ENCODE data around the gene MZF1. TPM values are rescaled to one million over a fixed set of nuclear protein-coding genes. Genes with fewer than 3 reads are reported as not detected.

The MZF1 gene
- total and polyA plus RNA-seq, 9 of the 15 experiments (the other 6 are each of a cell fraction or from before 2014, with no cell fraction given) = 0.31 to 29.3 (median 11.5) TPM

DNA sequence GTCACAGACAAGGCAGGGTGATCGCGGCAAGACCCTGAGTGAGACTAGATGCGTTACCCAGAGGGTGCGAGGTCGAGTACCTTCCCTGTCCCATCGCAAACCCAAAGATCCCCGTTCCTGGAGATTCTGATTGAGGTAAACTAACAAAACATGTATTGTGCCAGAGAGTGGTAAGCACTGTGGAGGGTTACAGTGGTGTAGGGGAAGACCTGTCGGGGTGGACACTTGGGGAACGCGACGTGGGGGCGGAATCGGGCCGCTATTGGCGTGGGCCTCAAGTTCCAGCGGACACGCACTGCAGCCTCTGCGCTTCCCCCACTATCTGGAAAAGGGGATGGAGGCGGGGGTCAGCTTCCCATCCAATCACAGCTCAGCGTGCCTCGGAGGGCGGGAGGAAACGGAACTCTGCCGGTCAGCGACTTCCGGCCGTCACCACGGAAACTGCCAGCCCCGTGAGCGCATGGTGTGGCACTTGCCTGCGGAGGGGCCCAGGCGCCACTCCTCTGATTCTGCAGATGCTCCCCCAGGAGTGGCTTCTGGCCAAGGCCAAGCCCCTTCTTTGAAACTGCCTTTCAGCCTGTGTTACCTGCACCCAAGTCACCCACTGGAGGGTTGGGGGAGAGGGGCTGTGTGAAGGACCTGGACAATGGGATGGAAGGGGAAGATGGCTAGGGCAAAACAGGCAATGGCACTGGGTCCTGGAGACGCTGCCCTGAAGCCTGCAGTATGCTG is 13.7 kb downstream of the MZF1 start (continued):
- TF ChIP-seq, protein P1, sequence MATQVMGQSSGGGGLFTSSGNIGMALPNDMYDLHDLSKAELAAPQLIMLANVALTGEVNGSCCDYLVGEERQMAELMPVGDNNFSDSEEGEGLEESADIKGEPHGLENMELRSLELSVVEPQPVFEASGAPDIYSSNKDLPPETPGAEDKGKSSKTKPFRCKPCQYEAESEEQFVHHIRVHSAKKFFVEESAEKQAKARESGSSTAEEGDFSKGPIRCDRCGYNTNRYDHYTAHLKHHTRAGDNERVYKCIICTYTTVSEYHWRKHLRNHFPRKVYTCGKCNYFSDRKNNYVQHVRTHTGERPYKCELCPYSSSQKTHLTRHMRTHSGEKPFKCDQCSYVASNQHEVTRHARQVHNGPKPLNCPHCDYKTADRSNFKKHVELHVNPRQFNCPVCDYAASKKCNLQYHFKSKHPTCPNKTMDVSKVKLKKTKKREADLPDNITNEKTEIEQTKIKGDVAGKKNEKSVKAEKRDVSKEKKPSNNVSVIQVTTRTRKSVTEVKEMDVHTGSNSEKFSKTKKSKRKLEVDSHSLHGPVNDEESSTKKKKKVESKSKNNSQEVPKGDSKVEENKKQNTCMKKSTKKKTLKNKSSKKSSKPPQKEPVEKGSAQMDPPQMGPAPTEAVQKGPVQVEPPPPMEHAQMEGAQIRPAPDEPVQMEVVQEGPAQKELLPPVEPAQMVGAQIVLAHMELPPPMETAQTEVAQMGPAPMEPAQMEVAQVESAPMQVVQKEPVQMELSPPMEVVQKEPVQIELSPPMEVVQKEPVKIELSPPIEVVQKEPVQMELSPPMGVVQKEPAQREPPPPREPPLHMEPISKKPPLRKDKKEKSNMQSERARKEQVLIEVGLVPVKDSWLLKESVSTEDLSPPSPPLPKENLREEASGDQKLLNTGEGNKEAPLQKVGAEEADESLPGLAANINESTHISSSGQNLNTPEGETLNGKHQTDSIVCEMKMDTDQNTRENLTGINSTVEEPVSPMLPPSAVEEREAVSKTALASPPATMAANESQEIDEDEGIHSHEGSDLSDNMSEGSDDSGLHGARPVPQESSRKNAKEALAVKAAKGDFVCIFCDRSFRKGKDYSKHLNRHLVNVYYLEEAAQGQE (IDR thresholded peaks at IDR 0.05; ENCODE audit: borderline replicate concordance) = no peak
- TF ChIP-seq, protein P1 (CRISPR knock-in tag; IDR thresholded peaks at IDR 0.05; ENCODE audit: low read depth) = no peak
- TF ChIP-seq AFF1 (IDR thresholded peaks at IDR 0.05; ENCODE audit: low read depth in 1 of 2, partially characterized antibody in 2 of 2) (peak in 1 of 2 experiments; percentile 47), ARID3B (CRISPR knock-in tag; IDR thresholded peaks at IDR 0.05; ENCODE audit: borderline replicate concordance) (no peak), ZNF507 (tag; conservative IDR thresholded peaks at IDR 0.05) (no peak), KDM4B (IDR thresholded peaks at IDR 0.05; ENCODE audit: borderline replicate concordance in 2 of 2, low read depth in 1 of 2) (peak in 1 of 2 experiments; percentile 78; a peak in 1 of 4 replicates)

All from K562 (cell line).